ENCODE measurements around the gene PKDCC.

Gene PKDCC

GRCh38 chr2:42092084-42092996 lies 44.5 kb downstream of the PKDCC start:
- TF ChIP-seq POU2F2 (IDR thresholded peaks at IDR 0.05; ENCODE audit: low read depth, low read length), result no peak
- TF ChIP-seq TAF1 (IDR thresholded peaks at IDR 0.05; ENCODE audit: low read depth, low read length), result no peak
- no peak for TF ChIP-seq SPI1 (IDR thresholded peaks at IDR 0.05; ENCODE audit: low read depth, low read length)
- TF ChIP-seq PAX5 (IDR thresholded peaks at IDR 0.05; ENCODE audit: insufficient read depth, low read length, severe bottlenecking), result no peak
- no peak for TF ChIP-seq POLR2A (IDR thresholded peaks at IDR 0.05; ENCODE audit: low read depth, low read length)
- no peak for TF ChIP-seq POLR2AphosphoS5 (IDR thresholded peaks at IDR 0.05; ENCODE audit: low read depth, low read length)
- FAIRE-seq (no peak), DNase-seq (ENCODE audit: insufficient read length, low spot score) (no peak)

GRCh38 chr2:42094114-42094513 lies 46.3 kb downstream of the PKDCC start:
- TF ChIP-seq POLR2AphosphoS5 (IDR thresholded peaks at IDR 0.05; ENCODE audit: low read depth, low read length) (no peak), TAF1 (IDR thresholded peaks at IDR 0.05; ENCODE audit: low read depth, low read length) (no peak), POU2F2 (IDR thresholded peaks at IDR 0.05; ENCODE audit: low read depth, low read length) (no peak)
- DNase-seq (ENCODE audit: insufficient read length, low spot score) (no peak), FAIRE-seq (no peak)

- DNase-seq (ENCODE audit: insufficient read length, low spot score), result no peak
- no peak for TF ChIP-seq SPI1 (IDR thresholded peaks at IDR 0.05; ENCODE audit: low read depth, low read length)
- no peak for TF ChIP-seq POU2F2 (IDR thresholded peaks at IDR 0.05; ENCODE audit: low read depth, low read length)
- TF ChIP-seq PAX5 (IDR thresholded peaks at IDR 0.05; ENCODE audit: insufficient read depth, low read length, severe bottlenecking), result no peak
- no peak for TF ChIP-seq POLR2AphosphoS5 (IDR thresholded peaks at IDR 0.05; ENCODE audit: low read depth, low read length)
- TF ChIP-seq POLR2A (IDR thresholded peaks at IDR 0.05; ENCODE audit: low read depth, low read length), result no peak
- TF ChIP-seq TAF1 (IDR thresholded peaks at IDR 0.05; ENCODE audit: low read depth, low read length), result no peak
- FAIRE-seq, result peak; percentile 67
Observed at GRCh38 chr2:42095923-42096408, 48.1 kb downstream of the PKDCC start.

- no peak for TF ChIP-seq PAX5 (IDR thresholded peaks at IDR 0.05; ENCODE audit: insufficient read depth, low read length, severe bottlenecking)
- TF ChIP-seq SPI1 (IDR thresholded peaks at IDR 0.05; ENCODE audit: low read depth, low read length), result peak; percentile 83
- no peak for TF ChIP-seq POLR2A (IDR thresholded peaks at IDR 0.05; ENCODE audit: low read depth, low read length)
- FAIRE-seq (no peak), DNase-seq (ENCODE audit: insufficient read length, low spot score) (no peak)
Observed at GRCh38 chr2:42096869-42097591, 49.2 kb downstream of the PKDCC start.

- FAIRE-seq (peak; percentile 16), DNase-seq (ENCODE audit: insufficient read length, low spot score) (no peak)
- TF ChIP-seq SPI1 (IDR thresholded peaks at IDR 0.05; ENCODE audit: low read depth, low read length), result peak; percentile 95
- TF ChIP-seq POLR2AphosphoS5 (IDR thresholded peaks at IDR 0.05; ENCODE audit: low read depth, low read length), result no peak
Observed at GRCh38 chr2:42098571-42099437, 51.0 kb downstream of the PKDCC start.

- TF ChIP-seq POLR2AphosphoS5 (IDR thresholded peaks at IDR 0.05; ENCODE audit: low read depth, low read length), result no peak
- TF ChIP-seq TAF1 (IDR thresholded peaks at IDR 0.05; ENCODE audit: low read depth, low read length), result no peak
- no peak for TF ChIP-seq SPI1 (IDR thresholded peaks at IDR 0.05; ENCODE audit: low read depth, low read length)
- TF ChIP-seq PAX5 (IDR thresholded peaks at IDR 0.05; ENCODE audit: insufficient read depth, low read length, severe bottlenecking), result no peak
- no peak for TF ChIP-seq POLR2A (IDR thresholded peaks at IDR 0.05; ENCODE audit: low read depth, low read length)
- no peak for TF ChIP-seq POU2F2 (IDR thresholded peaks at IDR 0.05; ENCODE audit: low read depth, low read length)
- FAIRE-seq (no peak), DNase-seq (ENCODE audit: insufficient read length, low spot score) (no peak)
Observed at GRCh38 chr2:42099438-42100173, 51.8 kb downstream of the PKDCC start.

GRCh38 chr2:42100683-42101205 lies 52.9 kb downstream of the PKDCC start:
- no peak for FAIRE-seq
- TF ChIP-seq POU2F2 (IDR thresholded peaks at IDR 0.05; ENCODE audit: low read depth, low read length), result no peak
- TF ChIP-seq SPI1 (IDR thresholded peaks at IDR 0.05; ENCODE audit: low read depth, low read length), result no peak
- no peak for TF ChIP-seq POLR2AphosphoS5 (IDR thresholded peaks at IDR 0.05; ENCODE audit: low read depth, low read length)
- no peak for DNase-seq (ENCODE audit: insufficient read length, low spot score)

- FAIRE-seq, result no peak
- peak; percentile 20; the same call in 1 of the 2 replicates for TF ChIP-seq POLR2A (IDR thresholded peaks at IDR 0.05; ENCODE audit: low read depth, low read length)
- TF ChIP-seq SPI1 (IDR thresholded peaks at IDR 0.05; ENCODE audit: low read depth, low read length), result no peak
Observed at GRCh38 chr2:42101206-42102023, 53.6 kb downstream of the PKDCC start.

More at GRCh38 chr2:42101206-42102023, 53.6 kb downstream of the PKDCC start:
- no peak for DNase-seq (ENCODE audit: insufficient read length, low spot score)
